ENCODE measurements around the gene GEN1.
A peak's percentile ranks its signal among the peaks of the same experiment; 100 is the strongest.

GEN1 gene

DNA sequence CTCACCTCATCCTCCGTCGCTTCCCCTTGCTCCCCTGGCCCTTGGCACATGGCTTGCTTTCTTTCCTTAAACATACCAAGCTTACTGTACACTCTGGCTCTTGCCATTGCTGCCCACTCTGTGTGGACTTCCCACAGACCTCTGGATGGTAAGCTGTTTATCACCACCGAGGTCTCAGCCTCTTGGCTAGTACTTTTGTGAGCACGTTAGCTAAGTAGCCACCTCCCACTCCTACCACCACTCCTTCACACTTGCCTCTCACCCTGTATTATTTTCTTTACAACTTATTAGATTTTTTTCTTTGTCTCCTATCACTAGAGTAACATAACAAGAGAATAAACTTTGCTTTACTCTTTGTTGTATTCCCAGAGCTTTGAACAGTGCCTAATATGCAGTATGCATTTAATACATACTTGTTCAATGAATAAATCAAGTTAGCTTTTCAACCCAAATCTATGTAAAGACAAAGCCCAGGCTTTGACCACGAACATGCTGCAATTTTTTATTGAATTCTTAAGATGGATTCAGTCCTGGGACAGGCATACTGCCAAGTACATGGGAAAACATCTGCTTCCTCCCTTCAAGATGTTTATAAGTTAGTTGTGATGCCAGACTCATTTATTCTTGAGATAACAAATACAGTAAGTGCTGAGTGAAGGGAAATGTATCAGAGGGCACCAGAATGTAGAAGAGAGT is 37.3 kb downstream of the GEN1 start:
- Histone ChIP-seq H3K9ac (ENCODE audit: low read length) (no peak overlapping the region), H3K4me1 (ENCODE audit: control insufficient read depth, insufficient read depth, low read depth, low read length) (peaks cover 3% of the 10 kb centered on the region), H3K36me3 (ENCODE audit: control insufficient read depth in 1 of 2, insufficient read depth in 2 of 2, low read depth in 1 of 2, low read length in 2 of 2) (no peaks in the 10 kb centered on the region), H2AFZ (ENCODE audit: low read depth, low read length) (no peak overlapping the region), H2BK12ac (ENCODE audit: low read length in 2 of 2) (peak overlapping the region; percentile 18 to 65), H3K18ac (ENCODE audit: low read depth in 1 of 2, low read length in 2 of 2) (peak overlapping the region; percentile 46 to 67), H2BK5ac (ENCODE audit: low read depth, low read length, poor library complexity, severe bottlenecking) (no peak overlapping the region), H3K79me1 (replicated peaks; ENCODE audit: low read length, poor library complexity, severe bottlenecking) (no peaks in the 10 kb centered on the region), H3K27me3 (ENCODE audit: control insufficient read depth in 1 of 2, insufficient read depth in 1 of 2, low read length in 2 of 2) (peaks cover 0 to 7% of the 10 kb centered on the region in 2 experiments), H2BK15ac (ENCODE audit: low read depth, poor library complexity, severe bottlenecking) (no peak overlapping the region), H3K4ac (ENCODE audit: low read depth in 1 of 2, low read length in 2 of 2) (peak overlapping the region in 1 of 2 experiments; percentile 1), H2AK5ac (ENCODE audit: low read length, severe bottlenecking) (no peak overlapping the region), H4K91ac (ENCODE audit: low read length) (peak overlapping the region; percentile 18), H3K4me3 (ENCODE audit: insufficient read depth in 1 of 2, low read depth in 1 of 2, low read length in 2 of 2) (no peak overlapping the region), H3K23ac (ENCODE audit: low read length in 2 of 2) (peak overlapping the region in 1 of 2 experiments; percentile 6), H3K4me2 (ENCODE audit: low read length, poor library complexity, severe bottlenecking) (no peak overlapping the region), H3K27ac (ENCODE audit: low read length, poor library complexity, severe bottlenecking) (no peak overlapping the region), H3K14ac (ENCODE audit: low read length in 2 of 2) (no peak overlapping the region), H3K9me3 (ENCODE audit: control insufficient read depth, low read length) (no peaks in the 10 kb centered on the region), H4K8ac (ENCODE audit: low read length) (peak overlapping the region; percentile 19), H2BK120ac (ENCODE audit: low read depth, low read length) (no peak overlapping the region)
- WGBS, result 66% methylated on average over 5 of the region's 5 CpGs
- DNase-seq, result peak; percentile 70

GRCh38 chr2:17791817-17792130 is 37.8 kb downstream of the GEN1 start:
- H3K4ac ChIP-seq (ENCODE audit: low read depth in 1 of 2, low read length in 2 of 2), result no peak overlapping the region
- no peaks in the 10 kb centered on the region for H3K36me3 ChIP-seq (ENCODE audit: control insufficient read depth in 1 of 2, insufficient read depth in 2 of 2, low read depth in 1 of 2, low read length in 2 of 2)
- no peak overlapping the region for H2BK15ac ChIP-seq (ENCODE audit: low read depth, poor library complexity, severe bottlenecking)
- H3K4me1 ChIP-seq (ENCODE audit: control insufficient read depth, insufficient read depth, low read depth, low read length), result peaks cover 3% of the 10 kb centered on the region
- no peak overlapping the region for H4K91ac ChIP-seq (ENCODE audit: low read length)
- WGBS, result 100% methylated on average over 2 of the region's 2 CpGs
- H3K9me3 ChIP-seq (ENCODE audit: control insufficient read depth, low read length), result no peaks in the 10 kb centered on the region
- H4K8ac ChIP-seq (ENCODE audit: low read length), result no peak overlapping the region
- no peaks in the 10 kb centered on the region for H3K79me1 ChIP-seq (replicated peaks; ENCODE audit: low read length, poor library complexity, severe bottlenecking)
- no peak overlapping the region for H3K14ac ChIP-seq (ENCODE audit: low read length in 2 of 2)
- no peak overlapping the region for H3K9ac ChIP-seq (ENCODE audit: low read length)
- H2BK120ac ChIP-seq (ENCODE audit: low read depth, low read length), result no peak overlapping the region
- peak overlapping the region in 1 of 2 experiments; percentile 70 for H3K18ac ChIP-seq (ENCODE audit: low read depth in 1 of 2, low read length in 2 of 2)
- H3K4me2 ChIP-seq (ENCODE audit: low read length, poor library complexity, severe bottlenecking), result no peak overlapping the region
- no peak overlapping the region for H2AFZ ChIP-seq (ENCODE audit: low read depth, low read length)
- H2BK12ac ChIP-seq (ENCODE audit: low read length in 2 of 2), result no peak overlapping the region
- no peak overlapping the region for H3K23ac ChIP-seq (ENCODE audit: low read length in 2 of 2)
- H3K27ac ChIP-seq (ENCODE audit: low read length, poor library complexity, severe bottlenecking), result no peak overlapping the region
- peak overlapping the region in 1 of 2 experiments; percentile 0 for H3K4me3 ChIP-seq (ENCODE audit: insufficient read depth in 1 of 2, low read depth in 1 of 2, low read length in 2 of 2)
- no peak overlapping the region for H2BK5ac ChIP-seq (ENCODE audit: low read depth, low read length, poor library complexity, severe bottlenecking)
- peaks cover 0 to 8% of the 10 kb centered on the region in 2 experiments for H3K27me3 ChIP-seq (ENCODE audit: control insufficient read depth in 1 of 2, insufficient read depth in 1 of 2, low read length in 2 of 2)
- H2AK5ac ChIP-seq (ENCODE audit: low read length, severe bottlenecking), result no peak overlapping the region
- no peak for DNase-seq

DNA sequence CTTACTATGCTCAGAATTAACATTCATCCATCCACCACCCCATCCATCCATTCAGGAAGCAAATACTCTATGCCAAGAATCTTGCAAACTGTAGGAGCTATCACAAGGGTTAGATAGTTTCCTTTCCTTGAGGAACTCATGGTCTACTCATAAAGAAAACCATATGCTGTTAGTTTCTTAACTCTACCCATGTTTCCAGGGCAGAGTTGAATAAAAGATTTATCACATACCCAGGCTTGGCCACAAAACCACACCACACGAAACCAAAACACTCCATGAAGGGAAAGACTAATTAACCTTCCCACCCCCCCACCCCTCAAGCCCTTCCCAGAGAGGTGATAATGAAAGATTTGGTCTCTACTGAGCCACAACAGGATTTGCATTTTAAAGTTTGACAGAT is 38.6 kb downstream of the GEN1 start:
- no peak overlapping the region for H3K27ac ChIP-seq (ENCODE audit: low read length, poor library complexity, severe bottlenecking)
- peak overlapping the region in 1 of 2 experiments; percentile 70 for H3K18ac ChIP-seq (ENCODE audit: low read depth in 1 of 2, low read length in 2 of 2)
- WGBS, result no CpG with 5 or more reads among the region's 1 CpG
- no peak for DNase-seq
- H3K36me3 ChIP-seq (ENCODE audit: control insufficient read depth in 1 of 2, insufficient read depth in 2 of 2, low read depth in 1 of 2, low read length in 2 of 2), result no peaks in the 10 kb centered on the region
- no peak overlapping the region for H3K4me2 ChIP-seq (ENCODE audit: low read length, poor library complexity, severe bottlenecking)
- H2BK12ac ChIP-seq (ENCODE audit: low read length in 2 of 2), result no peak overlapping the region
- H3K79me1 ChIP-seq (replicated peaks; ENCODE audit: low read length, poor library complexity, severe bottlenecking), result no peaks in the 10 kb centered on the region
- peak overlapping the region in 1 of 2 experiments; percentile 51 for H3K4ac ChIP-seq (ENCODE audit: low read depth in 1 of 2, low read length in 2 of 2)
- H3K4me1 ChIP-seq (ENCODE audit: control insufficient read depth, insufficient read depth, low read depth, low read length), result peaks cover 3% of the 10 kb centered on the region
- H2BK15ac ChIP-seq (ENCODE audit: low read depth, poor library complexity, severe bottlenecking), result no peak overlapping the region
- no peak overlapping the region for H2AK5ac ChIP-seq (ENCODE audit: low read length, severe bottlenecking)
- no peak overlapping the region for H2BK120ac ChIP-seq (ENCODE audit: low read depth, low read length)
- H2BK5ac ChIP-seq (ENCODE audit: low read depth, low read length, poor library complexity, severe bottlenecking), result no peak overlapping the region
- peak overlapping the region in 1 of 2 experiments; percentile 71 for H3K14ac ChIP-seq (ENCODE audit: low read length in 2 of 2)
- no peak overlapping the region for H4K91ac ChIP-seq (ENCODE audit: low read length)
- no peak overlapping the region for H2AFZ ChIP-seq (ENCODE audit: low read depth, low read length)
- no peak overlapping the region for H3K9ac ChIP-seq (ENCODE audit: low read length)
- H4K8ac ChIP-seq (ENCODE audit: low read length), result no peak overlapping the region
- H3K9me3 ChIP-seq (ENCODE audit: control insufficient read depth, low read length), result no peaks in the 10 kb centered on the region
- H3K4me3 ChIP-seq (ENCODE audit: insufficient read depth in 1 of 2, low read depth in 1 of 2, low read length in 2 of 2), result peak overlapping the region in 1 of 2 experiments; percentile 8
- H3K23ac ChIP-seq (ENCODE audit: low read length in 2 of 2), result no peak overlapping the region
- H3K27me3 ChIP-seq (ENCODE audit: control insufficient read depth in 1 of 2, insufficient read depth in 1 of 2, low read length in 2 of 2), result peaks cover 0 to 8% of the 10 kb centered on the region in 2 experiments

GRCh38 chr2:17793296-17793695 is 39.4 kb downstream of the GEN1 start:
- H2BK15ac ChIP-seq (ENCODE audit: low read depth, poor library complexity, severe bottlenecking), result no peak overlapping the region
- H3K4ac ChIP-seq (ENCODE audit: low read depth in 1 of 2, low read length in 2 of 2), result no peak overlapping the region
- no peak overlapping the region for H3K27ac ChIP-seq (ENCODE audit: low read length, poor library complexity, severe bottlenecking)
- H3K23ac ChIP-seq (ENCODE audit: low read length in 2 of 2), result no peak overlapping the region
- no peak overlapping the region for H2BK120ac ChIP-seq (ENCODE audit: low read depth, low read length)
- no peaks in the 10 kb centered on the region for H3K36me3 ChIP-seq (ENCODE audit: control insufficient read depth in 1 of 2, insufficient read depth in 2 of 2, low read depth in 1 of 2, low read length in 2 of 2)
- no peak overlapping the region for H3K18ac ChIP-seq (ENCODE audit: low read depth in 1 of 2, low read length in 2 of 2)
- no peak overlapping the region for H3K4me2 ChIP-seq (ENCODE audit: low read length, poor library complexity, severe bottlenecking)
- H3K4me3 ChIP-seq (ENCODE audit: insufficient read depth in 1 of 2, low read depth in 1 of 2, low read length in 2 of 2), result peak overlapping the region in 1 of 2 experiments; percentile 29
- no peak overlapping the region for H2AK5ac ChIP-seq (ENCODE audit: low read length, severe bottlenecking)
- peaks cover 3% of the 10 kb centered on the region for H3K4me1 ChIP-seq (ENCODE audit: control insufficient read depth, insufficient read depth, low read depth, low read length)
- no peak for DNase-seq
- no peak overlapping the region for H3K9ac ChIP-seq (ENCODE audit: low read length)
- peaks cover 0 to 8% of the 10 kb centered on the region in 2 experiments for H3K27me3 ChIP-seq (ENCODE audit: control insufficient read depth in 1 of 2, insufficient read depth in 1 of 2, low read length in 2 of 2)
- H3K14ac ChIP-seq (ENCODE audit: low read length in 2 of 2), result no peak overlapping the region
- H4K8ac ChIP-seq (ENCODE audit: low read length), result no peak overlapping the region
- no peaks in the 10 kb centered on the region for H3K9me3 ChIP-seq (ENCODE audit: control insufficient read depth, low read length)
- H2BK12ac ChIP-seq (ENCODE audit: low read length in 2 of 2), result no peak overlapping the region
- WGBS, result 76% methylated on average over 4 of the region's 4 CpGs
- H3K79me1 ChIP-seq (replicated peaks; ENCODE audit: low read length, poor library complexity, severe bottlenecking), result no peaks in the 10 kb centered on the region
- no peak overlapping the region for H2AFZ ChIP-seq (ENCODE audit: low read depth, low read length)
- no peak overlapping the region for H4K91ac ChIP-seq (ENCODE audit: low read length)
- no peak overlapping the region for H2BK5ac ChIP-seq (ENCODE audit: low read depth, low read length, poor library complexity, severe bottlenecking)

Measured in mesenchymal stem cell (in vitro differentiated cells and primary cell).